Activated CD4-positive, alpha-beta T cell treated with anti-CD3 and anti-CD28 coated beads, Interleukin-2, Interleukin-6, amounts not matched to agents 100 ng/mL and 50 ng/mL, durations not matched to agents 16 hours and 8 hours (primary cell): ENCODE data around the gene PLA2G2E.
"Not testable (repeated sequence)": the region's sequence is repeated elsewhere in the genome, so short reads cannot be mapped to it uniquely, and the experiment has no call there.

Experiments used
- DNase-seq: peaks from one replicate; pipeline ENCODE4 v3.0.0-alpha.2; 2020

The PLA2G2E gene

GRCh38 chr1:19923137-19923952, at the start of gene PLA2G2E:
Gene PLA2G2E, minus strand, starts transcription at chr1:19923617. Its CDS starts 58 bp downstream, at chr1:19923559.
- DNase-seq = no peak

- no peak for DNase-seq
These were observed 48.2 kb upstream of the PLA2G2E start for GRCh38 chr1:19971664-19972063.

- DNase-seq = no peak
These were observed 46.7 kb upstream of the PLA2G2E start for GRCh38 chr1:19969898-19970660.

GRCh38 chr1:19967808-19968207, 44.4 kb upstream of the PLA2G2E start:
- DNase-seq = no peak

GRCh38 chr1:19964542-19964941, 41.1 kb upstream of the PLA2G2E start:
- no peak for DNase-seq

GRCh38 chr1:19963636-19964035, 40.2 kb upstream of the PLA2G2E start:
- no peak for DNase-seq

- DNase-seq = no peak
These were observed 37.2 kb upstream of the PLA2G2E start for GRCh38 chr1:19960591-19960990.

GRCh38 chr1:19957779-19958178, 34.4 kb upstream of the PLA2G2E start:
- no peak for DNase-seq

- DNase-seq = no peak
These were observed 32.2 kb upstream of the PLA2G2E start for GRCh38 chr1:19955534-19956170.

- no peak for DNase-seq
These were observed 30.6 kb upstream of the PLA2G2E start for GRCh38 chr1:19954059-19954458.

- DNase-seq = no peak
These were observed 25.6 kb upstream of the PLA2G2E start for GRCh38 chr1:19949016-19949415.

GRCh38 chr1:19946971-19947370, 23.6 kb upstream of the PLA2G2E start:
- no peak for DNase-seq

GRCh38 chr1:19946331-19946751, 22.9 kb upstream of the PLA2G2E start:
- DNase-seq = no peak

- DNase-seq = no peak
These were observed 22.5 kb upstream of the PLA2G2E start for GRCh38 chr1:19945914-19946313.

- no peak for DNase-seq
These were observed 19.2 kb upstream of the PLA2G2E start for GRCh38 chr1:19942657-19943056.

GRCh38 chr1:19942088-19942487, 18.7 kb upstream of the PLA2G2E start:
- no peak for DNase-seq

- DNase-seq = no peak
These were observed 17.8 kb upstream of the PLA2G2E start for GRCh38 chr1:19941206-19941568.

- DNase-seq = no peak
These were observed 17.2 kb upstream of the PLA2G2E start for GRCh38 chr1:19940486-19941205.

- DNase-seq = no peak
These were observed 15.1 kb upstream of the PLA2G2E start for GRCh38 chr1:19938472-19938871.

GRCh38 chr1:19936061-19936750, 12.8 kb upstream of the PLA2G2E start:
- DNase-seq = no peak

GRCh38 chr1:19934336-19934735, 10.9 kb upstream of the PLA2G2E start:
- no peak for DNase-seq

GRCh38 chr1:19932866-19933265, 9.4 kb upstream of the PLA2G2E start:
- DNase-seq = no peak

- DNase-seq = not testable (repeated sequence)
These were observed 3.7 kb upstream of the PLA2G2E start for GRCh38 chr1:19927130-19927421.
